Liver (tissue), 9 donors: Measurements from ENCODE around the gene GARIN3. TPM values are rescaled to one million over a fixed set of nuclear protein-coding genes. Genes with fewer than 3 reads are reported as not detected.

Source experiments
- DNase-seq: peaks from one replicate; pipeline ENCODE4 v3.0.0-alpha.2; 2017; ENCODE audit warnings: low spot score
- H3K27ac ChIP-seq, 2 donors: one replicate each; pipeline ENCODE4 v1.7.0; 2013; ENCODE audit warnings: inconsistent platforms in 2 of 2, low read length in 2 of 2, control low read depth in 1 of 2, low read depth in 1 of 2, mild to moderate bottlenecking in 1 of 2
- H3K27me3 ChIP-seq, 4 donors: one replicate each; pipeline versions ENCODE4 v1.6.1 to v1.7.0; 2013; ENCODE audit warnings: low read length in 3 of 4, inconsistent platforms in 1 of 4, mild to moderate bottlenecking in 1 of 4, moderate library complexity in 1 of 4; ENCODE audit not compliant: control insufficient read depth in 4 of 4, insufficient read depth in 4 of 4
- H3K36me3 ChIP-seq, 4 donors: one replicate each; pipeline versions ENCODE4 v1.6.1 to v1.7.0; 2013; ENCODE audit warnings: low read length in 3 of 4, mild to moderate bottlenecking in 3 of 4, low read depth in 1 of 4, moderate library complexity in 1 of 4; ENCODE audit not compliant: control insufficient read depth in 4 of 4, insufficient read depth in 3 of 4
- H3K4me1 ChIP-seq, 4 donors: one replicate each; pipeline versions ENCODE4 v1.6.1 to v1.7.0; 2013; ENCODE audit warnings: low read length in 3 of 4, mild to moderate bottlenecking in 3 of 4, moderate library complexity in 1 of 4; ENCODE audit not compliant: control insufficient read depth in 4 of 4, insufficient read depth in 4 of 4
- H3K4me3 ChIP-seq, 3 donors: one replicate each; pipeline versions ENCODE4 v1.6.1 to v1.7.0; 2013; ENCODE audit warnings: low read length in 3 of 3, control low read depth in 1 of 3, low read depth in 1 of 3, mild to moderate bottlenecking in 1 of 3
- H3K9ac ChIP-seq, 2 donors: one replicate each; pipeline ENCODE4 v1.7.0; 2013; ENCODE audit warnings: low read length in 2 of 2, mild to moderate bottlenecking in 2 of 2, moderate library complexity in 2 of 2, control low read depth in 1 of 2, low read depth in 1 of 2
- H3K9me3 ChIP-seq, 4 donors: one replicate each; pipeline versions ENCODE4 v1.6.1 to v1.7.0; 2013; ENCODE audit warnings: low read length in 3 of 4; ENCODE audit not compliant: control insufficient read depth in 4 of 4
- ATF3 ChIP-seq: IDR thresholded peaks from 2 replicates; pipeline ENCODE4 v1.6.1; 2016; ENCODE audit warnings: antibody characterized with exemption
- CTCF ChIP-seq: fragments of 150-350 bp; IDR thresholded peaks from 2 replicates; pipeline ENCODE4 v1.5.1; 2017; ENCODE audit warnings: improper control_type of control experiment, low read depth, low read length; ENCODE audit not compliant: missing input control
- FOXA1 ChIP-seq: IDR thresholded peaks from 2 replicates; pipeline ENCODE4 v1.6.1; 2016; ENCODE audit warnings: antibody characterized with exemption
- FOXA2 ChIP-seq: IDR thresholded peaks from 2 replicates; pipeline ENCODE4 v1.6.1; 2016; ENCODE audit warnings: antibody characterized with exemption
- GABPA ChIP-seq, 2 donors: IDR thresholded peaks in 1 of 2; conservative IDR thresholded peaks in 1 of 2; 2 replicates each; pipeline ENCODE4 v1.6.1; 2016; ENCODE audit warnings: antibody characterized with exemption in 2 of 2, mild to moderate bottlenecking in 1 of 2, moderate library complexity in 1 of 2
- HNF4A ChIP-seq, 2 donors: conservative IDR thresholded peaks; 2 replicates each; pipeline ENCODE4 v1.6.1; 2016; ENCODE audit warnings: antibody characterized with exemption in 2 of 2, mild to moderate bottlenecking in 2 of 2
- JUND ChIP-seq, 2 donors: IDR thresholded peaks; 2 replicates each; pipeline ENCODE4 v1.6.1; 2016; ENCODE audit warnings: antibody characterized with exemption in 2 of 2
- NR2F2 ChIP-seq: IDR thresholded peaks from 2 replicates; pipeline ENCODE4 v1.6.1; 2016; ENCODE audit warnings: antibody characterized with exemption
- RAD21 ChIP-seq, 2 donors: IDR thresholded peaks; 2 replicates each; pipeline ENCODE4 v1.6.1; 2016; ENCODE audit warnings: antibody characterized with exemption in 2 of 2, mild to moderate bottlenecking in 2 of 2
- REST ChIP-seq: IDR thresholded peaks from 2 replicates; pipeline ENCODE4 v1.6.1; 2016; ENCODE audit warnings: antibody characterized with exemption, mild to moderate bottlenecking
- RXRA ChIP-seq, 2 donors: IDR thresholded peaks; 2 replicates each; pipeline ENCODE4 v1.6.1; 2017 to 2018; ENCODE audit warnings: antibody characterized with exemption in 2 of 2, mild to moderate bottlenecking in 1 of 2
- SP1 ChIP-seq: IDR thresholded peaks from 2 replicates; pipeline ENCODE4 v1.6.1; 2018; ENCODE audit warnings: antibody characterized with exemption, mild to moderate bottlenecking
- YY1 ChIP-seq: IDR thresholded peaks from 2 replicates; pipeline ENCODE4 v1.6.1; 2016; ENCODE audit warnings: antibody characterized with exemption, mild to moderate bottlenecking
- ZBTB33 ChIP-seq: IDR thresholded peaks from 2 replicates; pipeline ENCODE4 v1.6.1; 2016; ENCODE audit warnings: antibody characterized with exemption
- WGBS: extraction: QIAGEN DNeasy Blood & Tissue Kit; methylation state at CpG from one replicate; pipeline ENCODE4 v1.1.7; 2013; 5-methylcytosine and 5-hydroxymethylcytosine counted together
- polyA plus RNA-seq, 2 donors: library from polyadenylated mRNA; stranded (reverse) in 1 of 2; unstranded in 1 of 2; fragments of 200-250 nt in 1 of 2; fragments of >200 nt in 1 of 2; fragmentation: Nextera tagmentation in 1 of 2; extraction: Ambion mirVana in 1 of 2; gene quantifications; one replicate each; pipeline versions ENCODE4 v1.2.1 to v1.2.3, GENCODE V29; 2013 to 2015
- total RNA-seq, 2 donors: library from RNA; depleted of rRNA; stranded (reverse); fragments of >200 nt; gene quantifications; one replicate each; pipeline ENCODE4 v1.2.3, GENCODE V29; 2014
- donor health status: healthy.
- donor health status: healthy.
- donor health status: healthy.
- donor health status: healthy.
- donor health status: healthy.

GARIN3 gene
- total and polyA plus RNA-seq, 4 donors: not detected

- TF ChIP-seq CTCF (no peak), FOXA1 (no peak), HNF4A (conservative IDR thresholded peaks at IDR 0.05) (no peak)
These were observed 49.5 kb downstream of the GARIN3 start (continued) for GRCh38 chr5:157116483-157116954.

GRCh38 chr5:157115502-157115901 is 50.6 kb downstream of the GARIN3 start:
- no peak for DNase-seq
- Histone ChIP-seq H3K9me3 (no peaks in the 10 kb centered on the region), H3K9ac (no peak overlapping the region), H3K36me3 (no peaks in the 10 kb centered on the region), H3K27me3 (peaks cover 0 to 2% (median 0%) of the 10 kb centered on the region in 4 donors), H3K4me3 (no peak overlapping the region), H3K27ac (no peak overlapping the region), H3K4me1 (no peaks in the 10 kb centered on the region)
- 75% methylated on average over 1 of the region's 1 CpG for WGBS
- TF ChIP-seq ATF3: no peak
- no peak for TF ChIP-seq REST
- no peak for TF ChIP-seq ZBTB33
- no peak for TF ChIP-seq NR2F2

GRCh38 chr5:157115012-157115411 is 51.1 kb downstream of the GARIN3 start:
- H3K27me3 ChIP-seq: no peaks in the 10 kb centered on the region
- DNase-seq: no peak
- H3K4me3 ChIP-seq: no peak overlapping the region
- no peaks in the 10 kb centered on the region for H3K36me3 ChIP-seq
- no peak overlapping the region for H3K27ac ChIP-seq
- H3K9ac ChIP-seq: no peak overlapping the region
- no peaks in the 10 kb centered on the region for H3K4me1 ChIP-seq
- no peaks in the 10 kb centered on the region for H3K9me3 ChIP-seq
- no peak for TF ChIP-seq YY1
- TF ChIP-seq RXRA (IDR thresholded peaks at IDR 0.05): no peak
- no peak for TF ChIP-seq RAD21 (IDR thresholded peaks at IDR 0.05)
- TF ChIP-seq FOXA2: no peak
- TF ChIP-seq SP1: no peak
- TF ChIP-seq CTCF: no peak
- TF ChIP-seq GABPA (IDR thresholded peaks at IDR 0.05 in 1 of 2, conservative IDR thresholded peaks at IDR 0.05 in 1 of 2): no peak
- TF ChIP-seq ZBTB33: no peak
- no peak for TF ChIP-seq NR2F2
- TF ChIP-seq HNF4A (conservative IDR thresholded peaks at IDR 0.05): no peak
- TF ChIP-seq JUND (IDR thresholded peaks at IDR 0.05): no peak
- no peak for TF ChIP-seq FOXA1
